Pancreas (tissue), 10 donors: ENCODE data around the gene RRBP1. TPM values are rescaled to one million over a fixed set of nuclear protein-coding genes. Genes with fewer than 3 reads are reported as not detected.

Source experiments
- ATAC-seq, 4 donors: fragments of 200-7000 bp; cut with Tn5 transposase; one replicate each; pipeline versions ENCODE4 v1.8.0 to v1.9.1; 2020; ENCODE audit warnings: mild to moderate bottlenecking in 4 of 4, moderate library complexity in 4 of 4
- DNase-seq, 6 donors: peaks; one replicate each; pipeline ENCODE4 v3.0.0-alpha.2; 2020
- FAIRE-seq: peaks from 2 replicates; lab custom pipeline; 2012; peaks lifted over from hg19 to GRCh38; lab: Jason Lieb, UNC
- H3K27ac ChIP-seq, 4 donors: fragments of 200-600 bp; sonication (generic); 1 replicate in 3 of 4; 2 replicates in 1 of 4; pipeline versions ENCODE4 v1.5.0 to v1.8.0; 2020
- H3K27me3 ChIP-seq, 4 donors: fragments of 200-600 bp; one replicate each; pipeline ENCODE4 v1.8.0; 2021
- H3K36me3 ChIP-seq, 3 donors: fragments of 200-600 bp; sonication (generic) in 1 of 3; one replicate each; pipeline versions ENCODE4 v1.5.0 to v1.8.0; 2020 to 2021
- H3K4me1 ChIP-seq, 3 donors: fragments of 200-600 bp; one replicate each; pipeline ENCODE4 v1.8.0; 2021
- H3K4me3 ChIP-seq, 4 donors: fragments of 200-600 bp; sonication (generic) in 2 of 4; one replicate each; pipeline versions ENCODE4 v1.5.0 to v1.8.0; 2020 to 2021
- H3K9me3 ChIP-seq, 4 donors: fragments of 200-600 bp; one replicate each; pipeline ENCODE4 v1.8.0; 2021
- WGBS, 2 donors: extraction: QIAGEN DNeasy Blood & Tissue Kit; methylation state at CpG; one replicate each; pipeline ENCODE4 v1.1.7; 2013; 5-methylcytosine and 5-hydroxymethylcytosine counted together
- intact Hi-C, 3 donors: fragments of 100-400 bp; cut with DNase I; formaldehyde crosslinking; loops; one replicate each; pipeline versions ENCODE4 v1.11.1 to v1.14.2; 2022
- polyA plus RNA-seq, 2 donors: library from polyadenylated mRNA; stranded (reverse); fragments of 200-250 nt; gene quantifications; one replicate each; pipeline ENCODE4 v1.2.3, GENCODE V29; 2013
- total RNA-seq, 6 donors: library from RNA; stranded (reverse); fragmentation: NEBNext Ultra II Directional in 4 of 6; extraction: Animal tissue kit (Norgen Biotek cat#: 25700) in 4 of 6; gene quantifications; one replicate each; pipeline versions ENCODE4 v1.2.1 to v1.2.4, GENCODE V29; 2021 to 2023
- TF ChIP-seq, protein P1 (sequence below), 4 donors: fragments of 200-600 bp; sonication (generic) in 3 of 4; IDR thresholded peaks; one replicate each; pipeline versions ENCODE4 v1.5.0 to v1.8.0; 2021; ENCODE audit warnings: antibody characterized with exemption in 4 of 4
- donor health status: healthy with polysubstance abuse.
- donor health status: DM: no; HTN: no; CAD: no; lungs with moderate emphysema.
- donor health status: DM: no; HTN: no; CAD: no.
- donor health status: control.
- donor health status: control.
- donor health status: Bipolar disorder and iron deficiency.
- donor health status: DM: yes; HTN: yes; CAD: no.
- donor health status: DM: no; HTN: no; CAD: no.
- donor health status: DM: no; HTN: no; CAD: no.
- donor health status: DM: yes; HTN: yes; CAD: no.

Gene RRBP1
- total and polyA plus RNA-seq, 8 donors: 170 to 442 (median 348) TPM

DNA sequence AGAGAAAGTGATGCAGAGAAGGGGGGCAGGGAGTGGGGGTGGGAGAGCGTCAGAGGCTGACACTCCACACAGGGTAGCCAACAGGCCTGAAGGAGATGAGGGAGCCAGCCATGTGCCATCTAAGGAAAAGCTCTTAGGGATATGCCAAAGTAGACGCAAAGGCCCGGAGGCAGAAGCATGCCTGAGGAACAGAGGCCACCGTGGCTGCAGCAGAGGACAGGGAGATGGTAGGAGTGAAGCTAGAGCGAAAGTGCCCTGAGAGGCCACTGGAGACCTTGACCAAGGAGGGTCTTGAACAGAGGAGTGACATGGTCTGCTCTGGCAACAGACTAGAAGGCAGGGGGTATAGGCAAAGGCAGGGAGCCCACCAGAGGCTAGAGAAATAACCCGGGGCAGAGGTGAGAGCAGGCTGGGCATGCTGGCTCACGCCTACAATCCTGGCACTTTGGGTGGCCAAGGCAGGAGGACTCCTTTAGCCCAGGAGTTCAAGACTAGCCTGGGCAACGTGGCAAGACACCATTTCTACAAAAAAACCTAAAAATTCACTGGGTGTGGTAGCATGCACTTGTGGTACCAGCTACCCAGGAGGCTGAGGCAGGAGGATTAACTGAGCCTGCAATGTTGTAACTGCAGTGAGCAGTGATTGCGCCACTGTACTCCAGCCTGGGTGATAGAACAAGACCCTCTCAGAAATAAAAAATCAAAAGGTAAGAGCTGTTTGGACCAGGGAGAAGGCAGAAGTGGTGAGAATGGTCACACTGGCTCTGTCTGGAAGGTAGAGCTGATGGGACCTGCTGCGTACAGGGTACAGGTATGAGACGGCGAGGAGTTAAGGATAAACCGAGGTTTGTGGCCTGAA, 6.3 kb downstream of the RRBP1 start:
- peaks cover 55 to 70% (median 57%) of the 10 kb centered on the region in 3 donors for H3K4me1 ChIP-seq
- intact Hi-C loops: no loop called here
- H3K4me3 ChIP-seq: peak overlapping the region in 1 of 4 donors; percentile 8
- FAIRE-seq: no peak
- TF ChIP-seq, protein P1, sequence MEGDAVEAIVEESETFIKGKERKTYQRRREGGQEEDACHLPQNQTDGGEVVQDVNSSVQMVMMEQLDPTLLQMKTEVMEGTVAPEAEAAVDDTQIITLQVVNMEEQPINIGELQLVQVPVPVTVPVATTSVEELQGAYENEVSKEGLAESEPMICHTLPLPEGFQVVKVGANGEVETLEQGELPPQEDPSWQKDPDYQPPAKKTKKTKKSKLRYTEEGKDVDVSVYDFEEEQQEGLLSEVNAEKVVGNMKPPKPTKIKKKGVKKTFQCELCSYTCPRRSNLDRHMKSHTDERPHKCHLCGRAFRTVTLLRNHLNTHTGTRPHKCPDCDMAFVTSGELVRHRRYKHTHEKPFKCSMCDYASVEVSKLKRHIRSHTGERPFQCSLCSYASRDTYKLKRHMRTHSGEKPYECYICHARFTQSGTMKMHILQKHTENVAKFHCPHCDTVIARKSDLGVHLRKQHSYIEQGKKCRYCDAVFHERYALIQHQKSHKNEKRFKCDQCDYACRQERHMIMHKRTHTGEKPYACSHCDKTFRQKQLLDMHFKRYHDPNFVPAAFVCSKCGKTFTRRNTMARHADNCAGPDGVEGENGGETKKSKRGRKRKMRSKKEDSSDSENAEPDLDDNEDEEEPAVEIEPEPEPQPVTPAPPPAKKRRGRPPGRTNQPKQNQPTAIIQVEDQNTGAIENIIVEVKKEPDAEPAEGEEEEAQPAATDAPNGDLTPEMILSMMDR (IDR thresholded peaks at IDR 0.05): no peak
- 38 to 40% methylated on average over 13 of the region's 13 CpGs for WGBS, 2 donors
- no peaks in the 10 kb centered on the region for H3K27me3 ChIP-seq
- DNase-seq: peak in 1 of 6 donors; percentile 12
- no peak for ATAC-seq
- peaks cover 0 to 16% (median 0%) of the 10 kb centered on the region in 3 donors for H3K36me3 ChIP-seq
- H3K9me3 ChIP-seq: no peaks in the 10 kb centered on the region
- peak overlapping the region in 3 of 4 donors; percentile 32 to 96 (median 35) for H3K27ac ChIP-seq

DNA sequence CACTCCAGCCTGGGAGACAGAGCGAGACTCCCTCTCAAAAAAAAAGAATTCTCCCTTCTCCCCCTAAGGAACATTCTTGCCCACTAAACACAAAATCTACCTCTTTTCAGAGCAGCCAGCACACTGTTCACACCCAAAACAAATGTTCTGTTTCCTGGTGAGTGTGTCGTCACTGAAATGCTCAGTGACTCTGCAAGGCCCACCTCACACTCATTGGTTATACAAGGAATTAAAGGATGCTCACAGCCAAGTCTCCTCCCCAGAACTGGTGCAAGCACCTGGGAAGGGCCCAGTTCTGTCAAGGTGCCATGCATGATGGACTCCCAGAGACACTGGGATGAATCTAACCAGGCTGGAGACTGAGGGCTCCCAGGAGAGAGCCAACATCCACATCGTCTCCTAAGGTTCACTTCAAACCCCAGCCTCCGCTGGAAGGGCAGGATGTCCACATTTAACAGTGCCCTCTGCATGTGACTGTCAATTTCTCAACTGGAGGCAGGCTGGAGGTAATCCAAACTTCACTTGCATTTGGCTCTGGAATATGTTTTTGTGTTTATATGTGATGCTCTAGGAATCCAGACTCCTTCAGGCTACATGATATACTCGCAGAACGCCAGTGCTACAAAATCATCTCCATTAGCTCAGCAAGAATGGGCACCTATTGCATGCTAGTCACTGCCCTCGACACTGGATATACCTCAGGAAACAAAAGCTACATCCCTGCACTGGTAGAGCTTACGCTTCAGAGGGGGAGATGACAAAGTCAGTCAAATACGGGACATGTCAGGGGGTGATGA, 7.1 kb downstream of the RRBP1 start:
- Histone ChIP-seq H3K4me1 (peaks cover 57 to 78% (median 58%) of the 10 kb centered on the region in 3 donors), H3K27me3 (no peaks in the 10 kb centered on the region), H3K36me3 (peaks cover 0 to 16% (median 0%) of the 10 kb centered on the region in 3 donors), H3K9me3 (no peaks in the 10 kb centered on the region), H3K4me3 (no peak overlapping the region), H3K27ac (no peak overlapping the region)
- FAIRE-seq (no peak), ATAC-seq (no peak), DNase-seq (peak in 1 of 6 donors; percentile 23)
- WGBS, 2 donors: 33% methylated on average over 9 of the region's 9 CpGs
- TF ChIP-seq, protein P1 (IDR thresholded peaks at IDR 0.05): no peak
- intact Hi-C loops: no loop called here

DNA sequence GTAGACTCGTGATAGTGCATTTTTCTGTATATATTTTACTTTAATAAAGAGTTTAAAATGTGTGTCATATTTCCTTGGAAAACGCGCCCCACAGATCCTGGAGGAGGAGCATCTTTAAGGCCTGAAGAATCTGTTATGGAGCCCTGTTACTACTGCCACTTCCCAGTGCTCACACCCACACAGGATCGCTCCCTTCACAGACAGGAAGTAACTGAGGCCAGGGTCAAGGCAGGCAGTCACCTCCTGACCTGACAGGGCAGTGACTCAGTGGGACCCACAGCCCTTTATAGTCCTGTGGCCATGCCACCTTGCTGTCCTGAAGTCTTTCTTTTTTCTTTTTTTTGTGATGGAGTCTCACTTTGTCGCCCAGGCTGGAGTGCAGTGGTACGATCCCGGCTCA, 9.0 kb downstream of the RRBP1 start:
- Histone ChIP-seq H3K9me3 (no peaks in the 10 kb centered on the region), H3K36me3 (peaks cover 0 to 16% (median 0%) of the 10 kb centered on the region in 3 donors), H3K4me1 (peaks cover 43 to 69% (median 57%) of the 10 kb centered on the region in 3 donors), H3K4me3 (no peak overlapping the region), H3K27ac (peak overlapping the region in 1 of 4 donors; percentile 24), H3K27me3 (no peaks in the 10 kb centered on the region)
- DNase-seq (peak in 1 of 6 donors; percentile 11), FAIRE-seq (no peak), ATAC-seq (no peak)
- intact Hi-C loops: no loop called here
- 47 to 49% methylated on average over 7 of the region's 7 CpGs for WGBS, 2 donors
- TF ChIP-seq, protein P1 (IDR thresholded peaks at IDR 0.05): no peak

DNA sequence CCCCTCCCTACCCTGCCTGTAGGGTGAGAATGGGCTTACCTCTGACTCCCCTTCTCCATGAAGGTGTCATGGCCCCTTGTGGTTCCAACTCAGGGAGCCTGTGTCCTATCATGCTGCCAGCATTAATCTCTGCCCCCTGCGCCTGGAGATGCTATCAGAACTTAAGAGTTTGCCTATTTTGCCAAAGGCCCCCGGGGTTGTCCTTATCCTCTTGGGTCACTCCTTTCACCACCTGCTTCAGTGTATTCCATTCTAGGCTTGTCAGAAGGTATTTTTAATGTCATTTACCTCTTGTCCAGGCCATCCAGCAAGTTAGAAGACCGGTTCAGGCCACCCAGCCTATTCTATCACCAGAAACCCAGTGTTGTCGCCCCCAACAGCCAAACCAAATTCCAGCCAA, 10.5 kb downstream of the RRBP1 start:
- WGBS, 2 donors: 38 to 41% methylated on average over 4 of the region's 4 CpGs
- FAIRE-seq: no peak
- intact Hi-C loops: no loop called here

More for the DNA sequence above, 10.5 kb downstream of the RRBP1 start:
- peaks cover 35 to 64% (median 59%) of the 10 kb centered on the region in 3 donors for H3K4me1 ChIP-seq
- no peaks in the 10 kb centered on the region for H3K27me3 ChIP-seq
- H3K27ac ChIP-seq: peak overlapping the region in 1 of 4 donors; percentile 40
- DNase-seq: peak in 1 of 6 donors; percentile 11
- TF ChIP-seq, protein P1 (IDR thresholded peaks at IDR 0.05): no peak
- no peaks in the 10 kb centered on the region for H3K9me3 ChIP-seq
- no peak overlapping the region for H3K4me3 ChIP-seq
- H3K36me3 ChIP-seq: peaks cover 0 to 10% (median 0%) of the 10 kb centered on the region in 3 donors
- ATAC-seq: peak in 2 of 4 donors; percentile 3
